ENCODE measurements around the gene SEMA4D.

SEMA4D gene, protein sequence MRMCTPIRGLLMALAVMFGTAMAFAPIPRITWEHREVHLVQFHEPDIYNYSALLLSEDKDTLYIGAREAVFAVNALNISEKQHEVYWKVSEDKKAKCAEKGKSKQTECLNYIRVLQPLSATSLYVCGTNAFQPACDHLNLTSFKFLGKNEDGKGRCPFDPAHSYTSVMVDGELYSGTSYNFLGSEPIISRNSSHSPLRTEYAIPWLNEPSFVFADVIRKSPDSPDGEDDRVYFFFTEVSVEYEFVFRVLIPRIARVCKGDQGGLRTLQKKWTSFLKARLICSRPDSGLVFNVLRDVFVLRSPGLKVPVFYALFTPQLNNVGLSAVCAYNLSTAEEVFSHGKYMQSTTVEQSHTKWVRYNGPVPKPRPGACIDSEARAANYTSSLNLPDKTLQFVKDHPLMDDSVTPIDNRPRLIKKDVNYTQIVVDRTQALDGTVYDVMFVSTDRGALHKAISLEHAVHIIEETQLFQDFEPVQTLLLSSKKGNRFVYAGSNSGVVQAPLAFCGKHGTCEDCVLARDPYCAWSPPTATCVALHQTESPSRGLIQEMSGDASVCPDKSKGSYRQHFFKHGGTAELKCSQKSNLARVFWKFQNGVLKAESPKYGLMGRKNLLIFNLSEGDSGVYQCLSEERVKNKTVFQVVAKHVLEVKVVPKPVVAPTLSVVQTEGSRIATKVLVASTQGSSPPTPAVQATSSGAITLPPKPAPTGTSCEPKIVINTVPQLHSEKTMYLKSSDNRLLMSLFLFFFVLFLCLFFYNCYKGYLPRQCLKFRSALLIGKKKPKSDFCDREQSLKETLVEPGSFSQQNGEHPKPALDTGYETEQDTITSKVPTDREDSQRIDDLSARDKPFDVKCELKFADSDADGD

DNA sequence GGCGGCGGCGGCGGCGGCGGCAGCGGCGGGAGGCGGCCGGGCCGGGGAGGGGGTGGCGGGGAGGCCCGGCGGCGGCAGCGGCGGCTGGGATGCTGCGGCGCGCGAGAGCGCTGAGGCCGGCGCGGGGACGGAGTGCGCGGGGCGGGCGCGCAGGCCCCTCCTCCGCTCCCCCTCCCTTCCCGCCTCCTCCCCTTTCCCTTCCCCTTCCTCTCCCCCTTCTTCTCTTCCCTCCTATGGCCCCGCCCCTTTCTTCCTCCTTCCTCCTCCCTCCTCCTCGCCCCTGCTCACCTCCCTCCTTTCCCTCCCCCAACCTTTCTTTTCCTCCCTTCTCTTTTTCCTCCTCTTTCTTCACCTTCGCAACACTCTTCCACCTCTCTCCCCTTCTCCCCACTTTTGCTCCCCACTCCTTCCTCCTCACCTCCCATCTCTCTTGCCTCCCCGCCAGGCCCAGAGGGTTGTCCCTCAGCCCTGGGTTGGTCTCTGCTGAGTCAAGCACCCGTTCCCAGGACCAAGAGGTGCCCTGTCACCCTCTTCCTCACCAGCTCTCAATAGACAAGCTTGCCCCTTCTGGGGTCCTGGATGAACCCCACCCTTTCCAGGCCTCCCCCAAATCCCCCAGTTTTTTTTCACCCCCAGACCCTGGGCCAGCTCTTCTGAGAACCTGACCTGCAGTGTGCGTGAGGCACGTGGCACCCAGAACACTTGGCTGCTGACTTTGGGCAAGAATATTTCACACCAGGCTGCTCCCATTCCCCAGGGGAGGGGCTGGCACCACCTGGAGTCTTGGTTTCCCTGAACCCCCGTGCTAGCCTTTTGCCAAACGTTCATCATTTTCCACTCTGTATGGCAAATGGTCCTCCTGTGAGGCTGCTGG is at the start of gene SEMA4D:
Gene SEMA4D, minus strand, starts transcription at position 136 of the 874 bp plus-strand sequence. CDS start 92,657 bp downstream, outside the sequence.
- peak; percentile 85 for FAIRE-seq
- DNase-seq (ENCODE audit: insufficient read length, low spot score): peak; percentile 81

DNA sequence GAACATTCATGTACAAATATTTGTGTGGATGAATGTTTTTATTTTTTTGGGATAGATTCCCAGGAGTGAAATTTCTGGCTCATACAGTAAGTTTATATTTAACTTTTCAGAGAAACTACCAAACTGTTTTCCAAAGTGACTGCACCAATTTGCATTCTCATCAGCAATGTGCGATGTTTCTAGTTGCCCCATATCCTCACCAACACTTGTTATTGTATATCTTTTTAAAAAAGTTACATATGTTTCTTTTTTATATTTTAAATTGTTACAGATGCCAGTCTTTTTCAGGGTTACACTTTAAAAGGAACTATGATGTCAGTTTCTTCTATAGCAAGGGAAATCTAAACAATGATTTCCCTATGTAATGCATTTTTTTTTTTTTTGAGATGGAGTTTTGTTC is 49.1 kb upstream of the SEMA4D start:
- DNase-seq (ENCODE audit: insufficient read length, low spot score) (no peak), FAIRE-seq (no peak)

DNA sequence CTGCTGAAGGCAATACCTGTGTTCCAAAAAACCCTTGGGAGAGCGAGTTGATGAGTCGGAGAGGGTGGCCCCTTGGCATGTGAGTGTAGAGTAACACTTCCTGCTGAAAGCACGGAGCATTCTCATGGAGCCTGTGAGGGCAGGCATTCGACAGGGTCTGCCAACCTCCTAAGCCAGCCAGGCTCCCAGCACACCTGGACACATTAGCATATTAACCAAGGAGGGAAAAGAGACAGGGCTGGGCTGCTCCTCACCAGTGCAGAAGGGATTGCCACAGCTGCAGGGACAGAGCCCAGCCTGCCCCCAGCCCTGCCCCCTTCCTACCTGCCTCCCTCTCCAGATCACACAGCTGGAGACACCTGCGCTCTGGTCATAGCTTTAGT is 46.4 kb upstream of the SEMA4D start:
- no peak for FAIRE-seq
- DNase-seq (ENCODE audit: insufficient read length, low spot score): no peak

DNA sequence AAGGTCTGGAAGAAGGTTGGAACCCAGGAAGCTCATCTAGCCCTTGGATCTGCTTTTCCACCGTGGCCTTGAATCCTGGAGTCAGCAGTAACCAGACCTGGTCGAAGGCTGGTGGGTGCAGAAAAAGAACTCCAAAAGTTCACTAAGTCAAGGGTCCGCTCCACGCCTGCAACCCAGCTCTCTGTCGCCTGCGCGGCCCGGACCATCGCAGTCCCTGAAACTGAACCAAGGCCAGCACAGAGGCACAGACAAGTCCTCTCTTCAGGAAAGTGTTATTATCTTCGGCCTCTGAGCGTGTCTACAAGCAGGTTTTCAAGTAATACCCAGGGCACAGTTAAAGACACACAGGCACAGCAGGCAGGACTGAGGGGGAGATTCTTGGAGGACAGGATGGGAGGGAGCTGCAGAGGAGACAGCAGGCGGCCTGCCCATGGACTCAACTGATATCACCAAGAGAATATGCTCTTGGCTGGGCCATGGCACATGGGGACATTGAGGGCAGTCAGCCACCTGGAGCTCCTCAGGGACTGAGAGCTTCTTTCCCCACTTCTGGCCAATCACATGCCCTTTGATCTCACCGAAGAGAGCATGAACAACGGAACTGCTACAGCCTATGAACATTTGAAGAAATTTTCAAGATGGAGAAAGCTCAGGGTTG is 45.8 kb upstream of the SEMA4D start:
- no peak for FAIRE-seq

DNA sequence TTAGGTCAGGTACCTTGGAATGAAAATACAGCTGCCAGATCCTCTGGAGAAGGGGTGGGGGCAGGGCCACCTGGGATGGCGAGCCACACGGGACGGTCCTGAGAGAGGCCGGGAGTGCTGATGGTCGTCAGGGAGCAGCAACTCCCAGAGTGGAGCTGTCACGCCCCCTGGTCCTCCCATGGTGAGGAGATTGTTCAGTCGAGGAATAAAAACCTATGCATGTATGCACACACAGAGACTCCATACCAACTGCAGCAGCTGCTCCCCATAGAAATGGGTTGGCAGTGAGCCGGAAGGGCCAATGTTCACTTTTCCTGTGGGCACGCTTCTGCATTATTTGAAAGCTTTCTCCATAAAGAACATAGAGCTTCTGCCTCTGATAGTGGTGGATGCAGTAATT is 45.2 kb upstream of the SEMA4D start:
- DNase-seq (ENCODE audit: insufficient read length, low spot score) (no peak), FAIRE-seq (no peak)

More for the DNA sequence above, 45.8 kb upstream of the SEMA4D start:
- no peak for DNase-seq (ENCODE audit: insufficient read length, low spot score)

DNA sequence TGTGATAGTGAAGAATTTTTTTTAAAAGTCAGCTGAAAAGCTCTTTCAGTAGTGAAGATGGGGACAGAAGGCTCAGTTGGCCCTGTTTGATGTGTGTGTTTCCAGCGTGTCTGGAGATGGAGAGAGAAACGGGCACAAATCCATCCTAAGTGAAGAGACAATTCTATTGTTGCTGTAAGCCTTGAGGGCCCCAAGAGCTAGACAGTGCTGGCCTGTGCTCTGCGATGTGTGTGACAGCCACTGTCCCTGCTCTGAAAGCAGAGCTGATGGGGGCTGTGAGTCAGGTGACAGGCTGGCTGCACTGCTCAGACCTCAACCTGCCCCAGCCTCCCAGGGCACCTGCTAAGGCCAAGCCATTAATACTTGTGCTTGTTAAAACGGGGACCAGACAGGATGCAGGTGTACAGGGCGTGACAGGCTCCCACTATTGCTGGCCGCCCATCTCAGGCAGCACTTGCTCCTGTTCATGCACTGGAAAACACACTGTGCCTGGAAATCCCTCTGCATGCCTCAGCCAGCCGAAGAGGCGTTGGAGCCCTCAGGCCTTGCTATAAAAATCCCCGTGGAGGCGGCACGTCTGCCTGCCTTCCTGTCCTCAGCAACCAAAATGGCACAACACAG is 44.6 kb upstream of the SEMA4D start:
- DNase-seq (ENCODE audit: insufficient read length, low spot score) (no peak), FAIRE-seq (no peak)

DNA sequence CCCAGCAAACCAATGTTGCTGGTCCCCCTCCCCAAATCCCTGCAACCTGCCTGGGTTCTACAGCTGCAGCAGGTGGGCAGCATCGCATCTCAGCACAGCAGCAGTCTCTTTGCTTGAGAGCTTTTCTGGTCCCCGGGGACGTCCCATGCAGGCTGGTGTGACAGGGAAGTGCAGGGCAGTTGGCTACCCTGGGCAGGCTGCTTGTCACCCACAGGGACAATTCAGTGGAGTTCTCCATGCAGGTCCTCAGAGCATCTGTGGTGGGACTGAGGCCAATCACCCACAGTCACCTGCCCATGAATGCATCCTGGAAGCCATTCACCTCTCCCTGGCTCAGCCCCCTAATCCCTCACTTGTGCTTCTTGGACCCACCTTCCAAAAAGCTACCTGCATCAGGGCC is 43.9 kb upstream of the SEMA4D start:
- peak; percentile 26 for FAIRE-seq

DNA sequence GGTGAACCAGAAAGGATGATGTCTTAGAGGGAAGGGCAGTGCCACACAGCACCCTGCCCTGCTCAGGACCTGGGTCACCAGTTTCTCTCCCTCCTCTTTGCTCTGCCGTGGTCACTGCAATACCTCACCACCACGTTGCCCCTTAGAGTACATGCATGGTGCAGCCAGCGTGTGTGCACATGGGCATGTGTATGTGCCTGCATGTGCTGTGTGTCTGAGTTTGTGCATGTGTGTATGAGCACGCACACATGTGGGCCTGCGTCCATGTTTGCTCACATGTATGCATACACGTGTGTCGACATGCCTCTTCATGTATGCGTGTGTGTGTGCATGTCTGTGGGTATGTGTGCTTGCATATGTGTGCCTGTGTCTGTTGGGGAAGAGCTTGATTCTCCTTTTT is 41.5 kb upstream of the SEMA4D start:
- FAIRE-seq: no peak
- DNase-seq (ENCODE audit: insufficient read length, low spot score): no peak

More for the DNA sequence above, 43.9 kb upstream of the SEMA4D start:
- DNase-seq (ENCODE audit: insufficient read length, low spot score): no peak

DNA sequence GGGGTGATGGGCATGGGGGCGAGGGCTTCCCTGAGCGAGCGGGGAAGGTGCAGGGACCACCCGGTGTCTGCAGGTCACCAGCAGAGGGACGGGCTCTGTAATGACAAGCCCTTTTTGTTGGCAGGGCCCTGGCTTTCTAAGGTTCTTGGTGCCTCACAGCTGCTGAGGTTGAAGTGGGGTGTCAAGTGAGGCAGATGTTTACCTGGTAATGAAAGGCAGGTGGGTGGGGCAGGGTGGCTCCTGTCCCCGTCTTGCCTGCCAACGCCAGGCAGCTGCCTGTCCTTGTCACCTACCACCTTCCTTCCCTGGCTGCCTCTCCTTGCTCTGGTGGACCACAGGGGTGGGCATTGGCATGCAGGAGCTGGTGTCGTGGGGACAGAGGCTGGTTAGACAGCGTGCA is 41.0 kb upstream of the SEMA4D start:
- FAIRE-seq (no peak), DNase-seq (ENCODE audit: insufficient read length, low spot score) (no peak)

DNA sequence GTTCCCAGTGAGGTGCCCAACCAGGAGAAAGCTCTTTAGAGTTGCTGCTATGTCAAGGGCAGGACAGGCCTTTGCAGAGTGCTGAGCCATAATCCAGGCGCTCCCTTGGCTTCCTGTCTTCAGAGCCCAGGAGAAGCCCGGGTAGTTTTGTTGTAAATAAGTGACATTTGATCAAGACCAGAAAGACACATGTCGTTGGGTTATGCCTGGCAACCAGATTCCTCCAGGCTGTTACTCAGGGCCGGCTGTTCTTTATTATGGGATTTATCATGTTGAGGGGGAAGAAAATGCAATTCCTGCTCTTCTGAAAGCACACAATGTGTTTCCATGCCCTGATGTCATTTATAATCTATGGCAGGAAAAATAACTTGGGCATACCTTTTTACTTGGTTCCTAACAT is 39.3 kb upstream of the SEMA4D start:
- DNase-seq (ENCODE audit: insufficient read length, low spot score) (no peak), FAIRE-seq (no peak)

DNA sequence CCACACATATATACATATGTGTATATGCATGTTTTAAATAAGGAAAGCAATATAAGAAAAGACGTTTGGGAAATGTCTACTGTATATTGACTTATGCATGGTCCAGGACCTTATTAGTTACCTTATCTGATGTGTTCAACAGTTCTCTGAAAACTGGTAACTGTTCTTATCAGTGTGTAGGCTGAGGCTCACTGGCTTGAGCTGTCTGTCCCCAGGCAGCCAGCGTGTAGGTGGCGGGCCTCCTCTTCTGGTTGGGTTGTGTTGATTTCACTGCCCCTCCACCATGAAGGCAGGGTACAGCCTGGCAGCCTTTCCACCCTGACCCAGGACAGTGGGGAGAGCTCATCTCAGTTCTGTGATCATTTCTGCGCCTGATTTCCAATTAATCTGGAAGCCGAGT is 38.7 kb upstream of the SEMA4D start:
- no peak for DNase-seq (ENCODE audit: insufficient read length, low spot score)
- FAIRE-seq: no peak

DNA sequence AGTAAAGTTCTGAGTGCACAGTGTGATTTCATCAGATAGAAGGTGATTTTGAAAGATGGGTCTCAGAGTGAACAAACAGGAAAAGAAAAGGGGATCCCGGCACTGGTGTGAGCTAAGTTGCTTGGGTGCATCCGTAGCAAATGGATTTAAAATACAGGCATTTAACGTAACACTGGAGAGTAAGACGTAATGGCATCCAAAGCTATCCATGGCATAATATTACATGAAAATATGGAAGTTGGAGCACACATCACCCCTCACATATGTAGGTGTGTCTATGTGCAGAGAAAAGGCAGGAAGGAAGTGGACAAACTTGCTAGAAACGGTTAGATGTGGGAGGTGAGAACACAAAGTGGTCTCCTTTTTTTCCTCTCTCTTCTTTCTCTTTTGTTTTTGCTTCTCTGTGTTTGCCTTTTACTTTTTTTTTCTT is 38.2 kb upstream of the SEMA4D start:
- FAIRE-seq (peak; percentile 97), DNase-seq (ENCODE audit: insufficient read length, low spot score) (no peak)

DNA sequence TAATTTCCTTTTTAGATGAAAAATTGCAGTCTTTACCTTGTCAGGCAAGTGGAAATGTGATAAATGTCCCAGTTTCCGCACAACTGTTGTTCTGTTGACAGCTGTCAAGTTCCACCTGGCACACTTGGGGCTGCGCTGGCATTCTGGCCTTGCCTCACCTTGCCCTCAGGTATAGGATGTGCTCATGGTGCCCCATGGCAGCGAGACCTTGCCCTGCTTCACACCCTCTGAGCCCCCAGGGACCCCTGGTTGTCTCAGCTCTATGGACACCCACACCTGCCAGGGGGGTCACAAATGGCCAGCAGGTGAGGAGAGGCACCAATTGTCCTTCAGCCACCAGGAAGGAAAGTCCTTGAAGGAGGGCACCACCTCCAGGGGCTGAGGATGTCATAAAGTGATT is 37.5 kb upstream of the SEMA4D start:
- FAIRE-seq: no peak
- DNase-seq (ENCODE audit: insufficient read length, low spot score): no peak

DNA sequence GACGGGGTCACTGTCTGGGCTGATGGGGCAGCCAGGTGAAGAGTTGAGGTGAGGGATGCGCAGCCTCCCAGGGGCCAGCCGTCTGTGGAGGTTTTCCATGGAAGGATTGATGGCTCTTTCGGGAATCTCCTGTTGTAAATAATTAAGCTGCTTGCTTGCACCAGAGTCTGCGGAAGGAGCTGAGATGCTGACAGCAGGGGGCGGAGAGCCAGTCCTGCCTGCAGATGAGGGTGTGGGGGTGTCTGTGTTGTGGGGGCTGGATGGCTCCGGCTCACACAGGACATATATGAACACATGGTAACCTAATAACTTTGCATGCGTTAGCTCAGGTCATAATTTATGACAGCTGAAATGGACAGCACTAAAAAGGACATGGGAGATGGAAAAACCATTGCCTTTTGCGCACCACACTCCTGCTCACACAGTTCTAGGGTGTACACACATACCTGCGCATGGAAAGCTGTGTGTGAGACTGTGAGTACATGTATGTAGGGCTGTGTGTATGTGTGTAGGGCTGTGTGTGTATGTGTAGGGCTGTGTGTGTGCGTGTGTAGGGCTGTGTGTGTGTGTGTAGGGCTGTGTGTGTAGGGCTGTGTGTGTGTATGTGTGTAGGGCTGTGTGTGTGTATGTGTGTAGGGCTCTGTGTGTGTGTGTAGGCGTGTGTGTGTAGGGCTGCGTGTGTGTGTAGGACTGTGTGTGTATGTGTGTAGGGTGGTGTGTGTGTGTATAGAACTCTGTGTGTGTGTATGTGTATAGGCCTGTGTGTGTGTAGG is 36.8 kb upstream of the SEMA4D start:
- no peak for DNase-seq (ENCODE audit: insufficient read length, low spot score)
- FAIRE-seq: no peak

DNA sequence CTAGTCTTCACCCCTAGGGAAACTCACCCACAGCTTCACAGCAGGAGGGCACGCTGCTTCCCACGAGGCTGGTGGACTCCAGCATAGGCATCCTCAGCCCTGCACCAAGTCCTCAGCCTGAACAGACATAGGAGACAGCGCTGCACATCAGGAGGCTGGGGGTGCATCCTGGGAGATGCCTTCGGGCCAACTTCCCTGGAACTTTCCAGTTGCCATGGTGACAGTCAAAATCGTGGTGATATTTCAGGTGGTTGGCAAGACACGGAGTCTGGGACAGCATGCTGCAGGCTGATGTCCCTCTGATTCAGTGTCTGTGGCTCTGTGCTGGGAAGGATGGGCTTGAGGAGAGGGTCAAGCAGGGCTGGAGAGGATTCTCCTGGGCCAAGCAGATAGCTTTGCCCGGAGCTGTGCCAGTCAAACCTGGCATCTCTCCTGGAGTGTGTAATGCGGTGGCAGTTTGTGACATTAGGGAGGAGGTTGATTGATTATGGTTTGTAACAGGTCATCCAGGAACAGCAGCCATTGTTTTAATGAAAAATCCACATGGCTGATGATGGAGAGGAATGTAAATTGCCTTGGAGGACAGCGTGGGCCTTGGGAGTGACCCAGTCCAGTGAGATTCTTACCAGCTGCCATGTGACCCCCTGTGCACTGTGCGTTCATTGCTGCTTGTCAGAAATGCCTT is 35.6 kb upstream of the SEMA4D start:
- DNase-seq (ENCODE audit: insufficient read length, low spot score) (no peak), FAIRE-seq (no peak)

DNA sequence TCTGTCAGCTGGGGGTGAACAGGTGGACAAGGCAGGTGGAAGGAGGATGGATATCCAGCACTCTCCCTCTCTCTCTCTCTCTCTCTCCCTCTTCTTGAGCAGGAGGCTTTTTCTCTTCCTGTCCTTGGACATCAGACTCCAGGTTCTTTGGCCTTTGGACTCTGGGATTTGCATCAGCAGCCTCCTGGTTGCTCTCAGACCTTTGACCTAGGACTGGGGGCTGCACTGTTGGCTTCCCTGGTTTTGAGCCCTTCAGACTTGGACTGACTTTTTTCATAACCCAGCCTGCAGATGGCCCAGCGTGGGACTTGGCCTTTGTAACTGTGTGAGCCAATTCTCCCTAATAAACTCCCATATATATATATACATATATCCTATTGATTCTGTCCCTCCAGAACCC is 35.0 kb upstream of the SEMA4D start:
- no peak for FAIRE-seq
- DNase-seq (ENCODE audit: insufficient read length, low spot score): no peak

DNA sequence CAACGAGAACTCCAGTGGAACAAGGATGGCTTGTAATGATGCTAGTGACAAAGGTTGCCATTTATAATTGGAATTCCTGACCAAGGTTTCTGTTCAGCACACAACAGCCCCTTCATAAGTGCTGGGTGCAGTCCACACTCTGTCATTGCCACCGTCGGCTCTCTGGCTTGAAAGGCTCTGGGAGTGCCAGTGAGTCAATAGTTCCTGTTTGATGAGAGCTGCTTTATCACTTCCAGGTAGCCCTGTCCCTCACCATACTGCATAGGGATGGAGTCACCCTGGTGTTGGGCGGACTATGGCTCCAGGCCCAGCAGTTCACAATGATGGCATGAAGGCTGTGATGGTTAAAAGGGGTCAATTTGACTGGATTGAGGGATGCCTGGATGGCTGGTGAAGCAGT is 34.6 kb upstream of the SEMA4D start:
- no peak for FAIRE-seq
- no peak for DNase-seq (ENCODE audit: insufficient read length, low spot score)

DNA sequence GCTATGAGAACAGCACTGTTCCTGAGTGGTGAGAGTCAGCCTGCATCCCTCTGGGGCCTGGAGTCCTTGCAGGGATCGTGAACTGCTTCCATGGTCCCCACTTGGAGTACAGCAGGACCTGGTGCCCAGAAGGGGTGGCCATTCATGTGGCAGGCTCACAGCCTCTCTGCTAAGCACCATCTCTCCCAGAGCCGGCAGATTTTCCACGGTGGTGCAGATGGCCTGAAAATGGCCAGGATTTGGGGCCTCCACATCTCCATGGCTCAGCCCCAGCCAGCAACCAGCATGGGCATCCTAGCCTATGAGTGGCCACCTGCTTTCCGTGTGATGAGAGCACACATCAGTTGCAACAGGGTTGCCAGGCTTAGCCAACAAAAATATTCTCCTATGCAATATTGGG is 33.9 kb upstream of the SEMA4D start:
- FAIRE-seq: no peak

DNA sequence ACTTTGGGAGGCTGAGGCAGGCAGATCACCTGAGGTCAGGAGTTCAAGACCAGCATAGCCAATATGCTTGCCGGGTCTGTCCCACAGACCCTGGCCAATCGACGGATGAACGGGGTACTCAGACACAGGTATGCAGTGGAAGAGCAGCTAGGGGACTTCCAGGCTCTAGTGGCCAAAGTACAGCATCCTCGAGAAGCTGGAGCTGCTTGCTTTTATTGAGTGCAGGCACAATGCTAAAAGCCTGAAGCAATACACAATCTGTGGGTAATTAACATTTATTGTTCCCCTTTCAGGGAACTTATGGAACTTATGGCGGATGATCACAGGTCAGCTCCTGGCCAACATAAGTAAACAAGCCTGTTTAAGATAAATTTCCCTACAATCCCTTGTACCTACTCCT is 32.8 kb upstream of the SEMA4D start:
- DNase-seq (ENCODE audit: insufficient read length, low spot score) (no peak), FAIRE-seq (no peak)

More for the DNA sequence above, 33.9 kb upstream of the SEMA4D start:
- no peak for DNase-seq (ENCODE audit: insufficient read length, low spot score)
